ENCODE data around the gene STMN3.

The STMN3 gene

GRCh38 chr20:63692436-63693082, 39.3 kb upstream of the STMN3 start:
- FAIRE-seq (no peak), DNase-seq (ENCODE audit: low spot score) (peak; percentile 45)

GRCh38 chr20:63691711-63692435, 38.6 kb upstream of the STMN3 start:
- DNase-seq (ENCODE audit: low spot score) (no peak), FAIRE-seq (no peak)

- DNase-seq (ENCODE audit: low spot score): no peak
- no peak for FAIRE-seq
Measured at GRCh38 chr20:63690898-63691710, 37.9 kb upstream of the STMN3 start.

GRCh38 chr20:63690003-63690897, 37.0 kb upstream of the STMN3 start:
- no peak for FAIRE-seq
- DNase-seq (ENCODE audit: low spot score): no peak

- no peak for FAIRE-seq
- no peak for DNase-seq (ENCODE audit: low spot score)
Measured at GRCh38 chr20:63689046-63690002, 36.1 kb upstream of the STMN3 start.

- FAIRE-seq (no peak), DNase-seq (ENCODE audit: low spot score) (no peak)
Measured at GRCh38 chr20:63688228-63689045, 35.2 kb upstream of the STMN3 start.

GRCh38 chr20:63687419-63688178, 34.4 kb upstream of the STMN3 start:
- DNase-seq (ENCODE audit: low spot score) (no peak), FAIRE-seq (no peak)

- no peak for DNase-seq (ENCODE audit: low spot score)
- FAIRE-seq: no peak
Measured at GRCh38 chr20:63686492-63687321, 33.5 kb upstream of the STMN3 start.

GRCh38 chr20:63686094-63686491, 32.9 kb upstream of the STMN3 start:
- DNase-seq (ENCODE audit: low spot score): no peak
- FAIRE-seq: no peak

GRCh38 chr20:63685269-63686026, 32.2 kb upstream of the STMN3 start:
- no peak for FAIRE-seq
- DNase-seq (ENCODE audit: low spot score): no peak

- DNase-seq (ENCODE audit: low spot score) (peak; percentile 96), FAIRE-seq (peak; percentile 77)
Measured at GRCh38 chr20:63682384-63683139, 29.3 kb upstream of the STMN3 start.

- FAIRE-seq (no peak), DNase-seq (ENCODE audit: low spot score) (no peak)
Measured at GRCh38 chr20:63681609-63682142, 28.5 kb upstream of the STMN3 start.

GRCh38 chr20:63680857-63681608, 27.8 kb upstream of the STMN3 start:
- DNase-seq (ENCODE audit: low spot score) (no peak), FAIRE-seq (no peak)

GRCh38 chr20:63680427-63680826, 27.2 kb upstream of the STMN3 start:
- no peak for FAIRE-seq

GRCh38 chr20:63679799-63680305, 26.6 kb upstream of the STMN3 start:
- FAIRE-seq (no peak), DNase-seq (ENCODE audit: low spot score) (no peak)

More at GRCh38 chr20:63680427-63680826, 27.2 kb upstream of the STMN3 start:
- no peak for DNase-seq (ENCODE audit: low spot score)
